HepG2 (cell line): ENCODE measurements around the gene CPNE4. TPM values are rescaled to one million over a fixed set of nuclear protein-coding genes. Genes with fewer than 3 reads are reported as not detected.

Source experiments
- ATAC-seq: fragments of 200-7000 bp; cut with Tn5 transposase; 3 replicates; pipeline ENCODE4 v1.9.1; 2020; ENCODE audit warnings: mild to moderate bottlenecking, moderate library complexity
- BruUV-seq: library from RNA; stranded (reverse); fragments of 400-500 nt; replicated peaks from 2 replicates; lab custom pipeline; 2021; lab: Mats Ljungman, UMichigan
- CTCF ChIA-PET: fragments of 300-600 bp; formaldehyde crosslinking; extraction: SDS; loops from one replicate; lab custom pipeline; 2021; ENCODE audit warnings: low total read pairs, inconsistent platforms, low intra/inter-chr PET ratio; lab: Yijun Ruan, JAX
- POLR2A ChIA-PET: fragments of 350-600 bp; sonication (Branson Sonifier 250); formaldehyde crosslinking; loops from one replicate; lab custom pipeline; 2020; ENCODE audit warnings: antibody characterized with exemption, inconsistent platforms; lab: Yijun Ruan, JAX
- DNase-seq: peaks from one replicate; pipeline ENCODE4 v3.0.0-alpha.2; 2015; ENCODE audit warnings: low spot score
- FAIRE-seq: peaks from 3 replicates; lab custom pipeline; 2011; peaks lifted over from hg19 to GRCh38; lab: Jason Lieb, UNC
- H2AFZ ChIP-seq: one replicate; pipeline ENCODE4 v1.6.1; 2011; ENCODE audit warnings: low read length, inconsistent platforms
- H3K27ac ChIP-seq: fragments of 300-600 bp; 3 replicates; pipeline ENCODE4 v1.8.0; 2011; ENCODE audit warnings: mixed run types, mild to moderate bottlenecking, mixed read lengths, low read length, inconsistent platforms; ENCODE audit not compliant: insufficient read depth; ENCODE audit errors: extremely low read length
- H3K27me3 ChIP-seq, 2 experiments: fragments of 200-600 bp in 1 of 2; 2 replicates in 1 of 2; 3 replicates in 1 of 2; pipeline versions ENCODE4 v1.6.0 to v1.8.0; 2011; ENCODE audit warnings: low read length in 2 of 2, mild to moderate bottlenecking in 2 of 2, moderate library complexity in 2 of 2, inconsistent platforms in 1 of 2; ENCODE audit not compliant: insufficient read depth in 2 of 2, control insufficient read depth in 1 of 2
- H3K36me3 ChIP-seq, 2 experiments: fragments of 200-600 bp in 1 of 2; replicated peaks in 1 of 2; 2 replicates in 1 of 2; 3 replicates in 1 of 2; pipeline versions ENCODE4 v1.5.1 to v1.8.0; 2011; ENCODE audit warnings: low read length in 2 of 2, inconsistent platforms in 1 of 2; ENCODE audit not compliant: insufficient read depth in 2 of 2, control insufficient read depth in 1 of 2
- H3K4me1 ChIP-seq: 2 replicates; pipeline ENCODE4 v1.5.1; 2012; ENCODE audit warnings: low read length, inconsistent platforms; ENCODE audit not compliant: insufficient read depth
- H3K4me2 ChIP-seq: 2 replicates; pipeline ENCODE4 v1.6.0; 2011; ENCODE audit warnings: low read depth, low read length, inconsistent platforms
- H3K4me3 ChIP-seq, 3 experiments: fragments of 200-600 bp in 1 of 3; sonication (generic), shearing (Covaris generic) in 1 of 3; replicated peaks in 1 of 3; 2 replicates each; pipeline ENCODE4 v1.5.1; 2011 to 2016; ENCODE audit warnings: low read length in 3 of 3, inconsistent platforms in 2 of 3, low read depth in 2 of 3, mild to moderate bottlenecking in 2 of 3, control low read depth in 1 of 3, mixed read lengths in 1 of 3; ENCODE audit not compliant: insufficient read depth in 1 of 3
- H3K79me2 ChIP-seq: one replicate; pipeline ENCODE4 v1.6.1; 2011; ENCODE audit warnings: low read length, inconsistent platforms; ENCODE audit not compliant: insufficient read depth
- H3K9ac ChIP-seq: 2 replicates; pipeline ENCODE4 v1.6.0; 2011; ENCODE audit warnings: mild to moderate bottlenecking, low read depth, low read length, inconsistent platforms; ENCODE audit not compliant: insufficient read depth
- H3K9me3 ChIP-seq: 2 replicates; pipeline ENCODE4 v1.5.1; 2012; ENCODE audit warnings: mild to moderate bottlenecking, low read length
- H4K20me1 ChIP-seq: 2 replicates; pipeline ENCODE4 v1.6.0; 2011; ENCODE audit warnings: inconsistent platforms, mild to moderate bottlenecking, low read length, moderate library complexity; ENCODE audit not compliant: insufficient read depth
- ARHGAP35 ChIP-seq: sonication (generic); formaldehyde crosslinking; IDR thresholded peaks from 2 replicates; pipeline ENCODE4 v1.9.0; 2022; ENCODE audit warnings: mild to moderate bottlenecking, inconsistent platforms, moderate library complexity, missing genetic modification reagents, borderline replicate concordance
- CREM ChIP-seq, 2 experiments: sonication (generic) in 1 of 2; formaldehyde crosslinking in 1 of 2; IDR thresholded peaks; 2 replicates each; pipeline versions ENCODE4 v1.4.0 to v1.6.1; 2016 to 2020; ENCODE audit warnings: antibody characterized with exemption in 1 of 2, mild to moderate bottlenecking in 1 of 2, missing genetic modification reagents in 1 of 2
- CSRNP2 ChIP-seq: sonication (generic); formaldehyde crosslinking; conservative IDR thresholded peaks from 2 replicates; pipeline ENCODE4 v1.8.0; 2022; ENCODE audit warnings: low read depth, missing genetic modification reagents
- EHMT2 ChIP-seq: fragments of 200-600 bp; sonication (generic); IDR thresholded peaks from 2 replicates; pipeline ENCODE4 v1.7.0; 2017; ENCODE audit warnings: antibody characterized with exemption, low read depth, low read length, borderline replicate concordance
- MBNL3 ChIP-seq: fragments of 250-450 bp; sonication (Bioruptor Pico); conservative IDR thresholded peaks from 2 replicates; pipeline ENCODE4 v1.8.0; 2022; ENCODE audit warnings: mild to moderate bottlenecking, inconsistent platforms
- SALL1 ChIP-seq: sonication (generic); formaldehyde crosslinking; IDR thresholded peaks from 2 replicates; pipeline ENCODE4 v1.8.0; 2022; ENCODE audit warnings: mild to moderate bottlenecking, missing genetic modification reagents
- SCMH1 ChIP-seq: sonication (generic); formaldehyde crosslinking; IDR thresholded peaks from 2 replicates; pipeline ENCODE4 v1.9.0; 2021; ENCODE audit warnings: missing genetic modification reagents, mild to moderate bottlenecking, borderline replicate concordance
- TFE3 ChIP-seq: IDR thresholded peaks from 2 replicates; pipeline ENCODE4 v1.6.1; 2016
- ZFYVE20 ChIP-seq: sonication (generic); formaldehyde crosslinking; IDR thresholded peaks from 2 replicates; pipeline ENCODE4 v1.8.0; 2023; ENCODE audit warnings: low read depth, mild to moderate bottlenecking, moderate library complexity, missing genetic modification reagents, borderline replicate concordance
- ZNF44 ChIP-seq: sonication (generic); formaldehyde crosslinking; IDR thresholded peaks from 2 replicates; pipeline ENCODE4 v1.5.1; 2020; ENCODE audit warnings: mild to moderate bottlenecking, missing genetic modification reagents
- ZNF781 ChIP-seq: sonication (generic); formaldehyde crosslinking; IDR thresholded peaks from 2 replicates; pipeline ENCODE4 v1.5.1; 2020; ENCODE audit warnings: borderline replicate concordance, mild to moderate bottlenecking, missing genetic modification reagents; ENCODE audit errors: not compliant biosample characterization
- WGBS: methylation state at CpG from one replicate; pipeline ENCODE4 v1.1.6; 2017; ENCODE audit warnings: low lambda C conversion rate; 5-methylcytosine and 5-hydroxymethylcytosine counted together
- in situ Hi-C: cut with HindIII; loops from 2 replicates; pipeline ENCODE4 v1.10.0; 2017; ENCODE audit warnings: low pct_unique_long_range_greater_than_20kb; ENCODE audit not compliant: extremely low pct_ligation_motif_present
- intact Hi-C: fragments of 100-400 bp; cut with micrococcal nuclease; formaldehyde crosslinking; loops from one replicate; pipeline ENCODE4 v1.10.0; 2022; ENCODE audit not compliant: unreplicated experiment
- polyA plus RNA-seq, 8 experiments: library from polyadenylated mRNA; depleted of rRNA in 3 of 8; stranded (reverse) in 7 of 8; unstranded in 1 of 8; fragments of >200 nt; fragmentation: Illumina TruSeq in 4 of 8; extraction: Trizol in 4 of 8; gene quantifications; 2 replicates each; pipeline versions ENCODE4 v1.2.1 to v1.2.3, GENCODE V29; 2011 to 2016; ENCODE audit warnings: low read depth in 4 of 8, missing spikeins in 1 of 8, mixed read lengths in 1 of 8; ENCODE audit not compliant: insufficient read depth in 1 of 8
- total RNA-seq, 5 experiments: library from RNA; depleted of rRNA; stranded (reverse); fragments of >200 nt; fragmentation: Illumina TruSeq; extraction: Trizol; gene quantifications; 2 replicates each; pipeline ENCODE4 v1.2.3, GENCODE V29; 2016; ENCODE audit warnings: low read depth in 1 of 5

Gene CPNE4
- total and polyA plus RNA-seq, 2 of the 13 experiments (the other 11 are each of a cell fraction or from before 2014, with no cell fraction given): not detected

- Histone ChIP-seq H3K36me3 (no peaks in the 10 kb centered on the region), H3K4me3 (no peak overlapping the region), H3K9ac (no peak overlapping the region), H3K4me1 (no peaks in the 10 kb centered on the region)
- TF ChIP-seq ARHGAP35 (CRISPR knock-in tag) (no peak), SCMH1 (CRISPR knock-in tag) (no peak), CSRNP2 (CRISPR knock-in tag) (no peak), SALL1 (CRISPR knock-in tag) (no peak), ZFYVE20 (CRISPR knock-in tag) (no peak), EHMT2 (no peak), CREM (IDR thresholded peaks at IDR 0.05) (no peak), CREM (CRISPR knock-in tag; IDR thresholded peaks at IDR 0.05) (no peak), TFE3 (CRISPR knock-in tag) (no peak), MBNL3 (no peak), ZNF781 (CRISPR knock-in tag) (no peak), ZNF44 (no peak)
- TF ChIP-seq, all 625 proteins: peak for 0
- Histone ChIP-seq H3K79me2 (no peaks in the 10 kb centered on the region), H3K4me2 (no peak overlapping the region), H3K27me3 (no peaks in the 10 kb centered on the region), H3K9me3 (no peaks in the 10 kb centered on the region), H3K27ac (no peak overlapping the region), H4K20me1 (no peaks in the 10 kb centered on the region), H2AFZ (no peak overlapping the region)
- ChIA-PET POLR2A (no interaction called here), CTCF (no interaction called here)
- in situ Hi-C loops (no loop called here), intact Hi-C loops (no loop called here)
- ATAC-seq (no peak), DNase-seq (no peak), FAIRE-seq (no peak)
- no TSS peak for BruUV-seq
- 0% methylated on average over 1 of the region's 1 CpG for WGBS
Observed at GRCh38 chr3:131782751-131783150, 252.1 kb downstream of the CPNE4 start.
